Tibial artery (tissue), 4 donors: ENCODE measurements around the gene C19orf25.

Experiments
- DNase-seq, 2 donors: peaks; one replicate each; pipeline ENCODE4 v3.0.0-alpha.2; 2019
- H3K27ac ChIP-seq, 2 donors: fragments of 200-600 bp; sonication (generic) in 1 of 2; 1 replicate in 1 of 2; 2 replicates in 1 of 2; pipeline ENCODE4 v1.5.1; 2018 to 2019; ENCODE audit warnings: mild to moderate bottlenecking in 1 of 2
- H3K27me3 ChIP-seq, 2 donors: fragments of 200-600 bp; sonication (generic) in 1 of 2; one replicate each; pipeline versions ENCODE4 v1.5.1 to v1.6.0; 2016 to 2019
- H3K36me3 ChIP-seq, 3 donors: fragments of 200-600 bp; sonication (generic) in 2 of 3; one replicate each; pipeline ENCODE4 v1.5.1; 2016 to 2019; ENCODE audit warnings: mild to moderate bottlenecking in 2 of 3
- H3K4me1 ChIP-seq, 4 donors: fragments of 200-600 bp; sonication (generic) in 2 of 4; 1 replicate in 3 of 4; 2 replicates in 1 of 4; pipeline ENCODE4 v1.5.1; 2016 to 2019
- H3K4me3 ChIP-seq, 2 donors: fragments of 200-600 bp; sonication (generic) in 1 of 2; 1 replicate in 1 of 2; 2 replicates in 1 of 2; pipeline ENCODE4 v1.5.1; 2018 to 2019; ENCODE audit warnings: mild to moderate bottlenecking in 2 of 2
- H3K9me3 ChIP-seq, 3 donors: fragments of 200-600 bp; sonication (generic) in 1 of 3; one replicate each; pipeline ENCODE4 v1.5.1; 2016 to 2019
- CTCF ChIP-seq, 2 experiments: fragments of 200-600 bp in 1 of 2; fragments of 450-650 bp in 1 of 2; IDR thresholded peaks; one replicate each; pipeline ENCODE4 v1.5.1; 2017 to 2019; ENCODE audit warnings: antibody characterized with exemption in 2 of 2, mild to moderate bottlenecking in 1 of 2, moderate library complexity in 1 of 2
- intact Hi-C: fragments of 100-400 bp; cut with DNase I; formaldehyde crosslinking; loops from one replicate; pipeline ENCODE4 v1.15.0; 2023; ENCODE audit warnings: low total_unique reads

The C19orf25 gene

GRCh38 chr19:1487576-1488281, 8.7 kb upstream of the C19orf25 start:
- no peak overlapping the region for H3K27ac ChIP-seq
- intact Hi-C loops: no loop called here
- H3K4me1 ChIP-seq: peaks cover 0 to 21% (median 16%) of the 10 kb centered on the region in 4 donors
- peaks cover 0 to 17% of the 10 kb centered on the region in 2 donors for H3K27me3 ChIP-seq
- H3K9me3 ChIP-seq: no peaks in the 10 kb centered on the region
- TF ChIP-seq CTCF (IDR thresholded peaks at IDR 0.05): no peak
- no peak overlapping the region for H3K4me3 ChIP-seq
- no peak for DNase-seq
- H3K36me3 ChIP-seq: no peaks in the 10 kb centered on the region

- Histone ChIP-seq H3K27me3 (peaks cover 0 to 18% of the 10 kb centered on the region in 2 donors), H3K36me3 (no peaks in the 10 kb centered on the region), H3K9me3 (no peaks in the 10 kb centered on the region), H3K4me1 (peaks cover 0 to 21% (median 16%) of the 10 kb centered on the region in 4 donors), H3K4me3 (no peak overlapping the region), H3K27ac (no peak overlapping the region)
- intact Hi-C loops: no loop called here
- no peak for TF ChIP-seq CTCF (IDR thresholded peaks at IDR 0.05)
- DNase-seq: no peak
Measured at GRCh38 chr19:1486720-1487575, 7.9 kb upstream of the C19orf25 start.

GRCh38 chr19:1483979-1484428, 5.0 kb upstream of the C19orf25 start:
- H3K36me3 ChIP-seq: no peaks in the 10 kb centered on the region
- no peak for DNase-seq
- no peak for TF ChIP-seq CTCF (IDR thresholded peaks at IDR 0.05)
- H3K4me3 ChIP-seq: no peak overlapping the region
- no peaks in the 10 kb centered on the region for H3K9me3 ChIP-seq
- no peak overlapping the region for H3K27ac ChIP-seq
- peaks cover 0 to 8% (median 5%) of the 10 kb centered on the region in 4 donors for H3K4me1 ChIP-seq
- intact Hi-C loops: no loop called here
- H3K27me3 ChIP-seq: peaks cover 0 to 9% of the 10 kb centered on the region in 2 donors

- no peak for DNase-seq
- no peaks in the 10 kb centered on the region for H3K36me3 ChIP-seq
- no peak for TF ChIP-seq CTCF (IDR thresholded peaks at IDR 0.05)
Measured at GRCh38 chr19:1483131-1483978, 4.3 kb upstream of the C19orf25 start.

More at GRCh38 chr19:1483131-1483978, 4.3 kb upstream of the C19orf25 start:
- Histone ChIP-seq H3K27ac (no peak overlapping the region), H3K9me3 (no peaks in the 10 kb centered on the region), H3K27me3 (peaks cover 0 to 9% of the 10 kb centered on the region in 2 donors), H3K4me3 (no peak overlapping the region), H3K4me1 (peaks cover 0 to 12% (median 9%) of the 10 kb centered on the region in 4 donors)
- intact Hi-C loops: no loop called here
